ENCODE results near the gene OR2AT4. TPM values are rescaled to one million over a fixed set of nuclear protein-coding genes. Genes with fewer than 3 reads are reported as not detected.

The OR2AT4 gene
- total RNA-seq, 4 donors from 2014 or later: not detected

- TF ChIP-seq CTCF (IDR thresholded peaks at IDR 0.05) (no peak), POLR2A (IDR thresholded peaks at IDR 0.05) (no peak)
- H3K4me3 ChIP-seq (ENCODE audit: low read depth, poor library complexity, severe bottlenecking): no peak overlapping the region
- intact Hi-C loops (cut with DNase I; ENCODE audit: low total_unique reads): no loop called here
- 60 to 66% methylated on average over 7 of the region's 7 CpGs for WGBS, 2 donors
- DNase-seq (ENCODE audit: low spot score in 2 of 2): no peak
These were observed 9.1 kb downstream of the OR2AT4 start for GRCh38 chr11:75087319-75088305.

- 74 to 88% methylated on average over 1 of the region's 1 CpG for WGBS, 2 donors
- no peak for TF ChIP-seq CTCF (IDR thresholded peaks at IDR 0.05)
- TF ChIP-seq POLR2A (IDR thresholded peaks at IDR 0.05): no peak
- no peak for DNase-seq (ENCODE audit: low spot score in 2 of 2)
- H3K4me3 ChIP-seq (ENCODE audit: low read depth, poor library complexity, severe bottlenecking): no peak overlapping the region
- intact Hi-C loops (cut with DNase I; ENCODE audit: low total_unique reads): no loop called here
These were observed 11.8 kb downstream of the OR2AT4 start for GRCh38 chr11:75084883-75085282.

- TF ChIP-seq CTCF (IDR thresholded peaks at IDR 0.05) (no peak), POLR2A (IDR thresholded peaks at IDR 0.05) (no peak)
- 46 to 53% methylated on average over 1 of the region's 1 CpG for WGBS, 2 donors
- no peak overlapping the region for H3K4me3 ChIP-seq (ENCODE audit: low read depth, poor library complexity, severe bottlenecking)
- intact Hi-C loops (cut with DNase I; ENCODE audit: low total_unique reads): no loop called here
- DNase-seq (ENCODE audit: low spot score in 2 of 2): no peak
These were observed 13.5 kb downstream of the OR2AT4 start for GRCh38 chr11:75083217-75083605.

GRCh38 chr11:75082601-75083216 is 14.0 kb downstream of the OR2AT4 start:
- no peak overlapping the region for H3K4me3 ChIP-seq (ENCODE audit: low read depth, poor library complexity, severe bottlenecking)
- WGBS, 2 donors: 84 to 85% methylated on average over 8 of the region's 8 CpGs
- DNase-seq (ENCODE audit: low spot score in 2 of 2): no peak
- no peak for TF ChIP-seq CTCF (IDR thresholded peaks at IDR 0.05)
- no peak for TF ChIP-seq POLR2A (IDR thresholded peaks at IDR 0.05)
- intact Hi-C loops (cut with DNase I; ENCODE audit: low total_unique reads): no loop called here

GRCh38 chr11:75079546-75079945 is 17.1 kb downstream of the OR2AT4 start:
- H3K4me3 ChIP-seq (ENCODE audit: low read depth, poor library complexity, severe bottlenecking): no peak overlapping the region
- 77 to 78% methylated on average over 4 of the region's 4 CpGs for WGBS, 2 donors
- intact Hi-C loops (cut with DNase I; ENCODE audit: low total_unique reads): no loop called here
- DNase-seq (ENCODE audit: low spot score in 2 of 2): no peak
- TF ChIP-seq POLR2A (IDR thresholded peaks at IDR 0.05): no peak
- TF ChIP-seq CTCF (IDR thresholded peaks at IDR 0.05): no peak

Data from lower leg skin (tissue), 4 donors.